Activated T-helper 1 cell treated with anti-CD3 and anti-CD28 coated beads, Interleukin-12 subunit alpha, Interleukin-12 subunit beta, Interleukin-2, Interleukin-4 antibody, amounts not matched to agents 30 ng/mL and 10 ng/mL and 1 ng/mL, durations not matched to agents 14 hours and 24 hours and 36 hours (primary cell): ENCODE measurements around the gene PLAC9. TPM values are rescaled to one million over a fixed set of nuclear protein-coding genes. Genes with fewer than 3 reads are reported as not detected.

Source experiments
- DNase-seq: peaks from one replicate; pipeline ENCODE4 v3.0.0; 2021; ENCODE audit warnings: low spot score
- H3K27ac Mint-ChIP-seq: one replicate; pipeline ENCODE4 v1.8.0; 2021; ENCODE audit warnings: mild to moderate bottlenecking, mixed read lengths
- H3K27me3 Mint-ChIP-seq: one replicate; pipeline ENCODE4 v1.8.0; 2022; ENCODE audit warnings: mild to moderate bottlenecking, moderate library complexity, mixed read lengths; ENCODE audit not compliant: insufficient read depth
- H3K36me3 Mint-ChIP-seq: one replicate; pipeline ENCODE4 v1.8.0; 2021; ENCODE audit warnings: low read depth, mixed read lengths
- H3K4me1 Mint-ChIP-seq: one replicate; pipeline ENCODE4 v1.8.0; 2021; ENCODE audit warnings: low read depth, mixed read lengths
- H3K4me3 Mint-ChIP-seq: one replicate; pipeline ENCODE4 v1.8.0; 2021; ENCODE audit warnings: mild to moderate bottlenecking, moderate library complexity, mixed read lengths
- H3K9me3 Mint-ChIP-seq: one replicate; pipeline ENCODE4 v1.8.0; 2021; ENCODE audit warnings: mixed read lengths
- intact Hi-C: fragments of 100-400 bp; cut with micrococcal nuclease; formaldehyde crosslinking; loops from one replicate; pipeline ENCODE4 v1.15.1; 2024
- total RNA-seq: library from RNA; stranded (reverse); gene quantifications from 2 replicates; pipeline ENCODE4 v1.2.3, GENCODE V29; 2022

Gene PLAC9
- total RNA-seq, 1 donor from 2014 or later, result not detected

DNA sequence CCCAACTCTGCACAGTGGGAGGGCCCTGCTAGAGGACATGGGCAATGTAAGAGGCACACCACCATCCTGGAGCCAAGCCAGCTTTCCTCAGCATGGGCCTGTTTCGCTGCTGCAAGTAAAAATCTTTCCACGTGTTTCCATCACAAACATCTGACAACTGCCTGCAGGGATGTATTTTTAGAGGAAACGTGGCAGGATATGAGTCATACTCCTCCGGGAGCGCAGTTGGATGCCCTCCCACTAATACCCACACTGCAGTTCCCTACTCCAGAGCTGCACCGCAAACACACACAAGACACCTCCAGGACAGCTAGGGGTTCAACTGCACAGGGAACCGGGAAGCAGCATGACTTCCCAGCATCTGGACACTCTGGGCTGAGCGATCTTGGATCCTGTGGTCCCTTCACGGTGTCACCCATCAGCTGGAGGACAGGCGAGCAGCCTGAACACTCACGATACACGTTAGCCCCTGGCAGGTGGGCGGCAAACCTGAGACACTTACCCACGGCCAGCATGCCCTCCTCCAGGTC lies 26.1 kb downstream of the PLAC9 start:
- intact Hi-C loops, result no loop called here
- H3K27ac Mint-ChIP-seq, result peak overlapping the region; percentile 15
- H3K4me3 Mint-ChIP-seq, result no peak overlapping the region
- H3K4me1 Mint-ChIP-seq, result peaks cover 15% of the 10 kb centered on the region
- no peaks in the 10 kb centered on the region for H3K27me3 Mint-ChIP-seq
- H3K36me3 Mint-ChIP-seq, result peaks cover 66% of the 10 kb centered on the region
- no peak for DNase-seq
- no peaks in the 10 kb centered on the region for H3K9me3 Mint-ChIP-seq

DNA sequence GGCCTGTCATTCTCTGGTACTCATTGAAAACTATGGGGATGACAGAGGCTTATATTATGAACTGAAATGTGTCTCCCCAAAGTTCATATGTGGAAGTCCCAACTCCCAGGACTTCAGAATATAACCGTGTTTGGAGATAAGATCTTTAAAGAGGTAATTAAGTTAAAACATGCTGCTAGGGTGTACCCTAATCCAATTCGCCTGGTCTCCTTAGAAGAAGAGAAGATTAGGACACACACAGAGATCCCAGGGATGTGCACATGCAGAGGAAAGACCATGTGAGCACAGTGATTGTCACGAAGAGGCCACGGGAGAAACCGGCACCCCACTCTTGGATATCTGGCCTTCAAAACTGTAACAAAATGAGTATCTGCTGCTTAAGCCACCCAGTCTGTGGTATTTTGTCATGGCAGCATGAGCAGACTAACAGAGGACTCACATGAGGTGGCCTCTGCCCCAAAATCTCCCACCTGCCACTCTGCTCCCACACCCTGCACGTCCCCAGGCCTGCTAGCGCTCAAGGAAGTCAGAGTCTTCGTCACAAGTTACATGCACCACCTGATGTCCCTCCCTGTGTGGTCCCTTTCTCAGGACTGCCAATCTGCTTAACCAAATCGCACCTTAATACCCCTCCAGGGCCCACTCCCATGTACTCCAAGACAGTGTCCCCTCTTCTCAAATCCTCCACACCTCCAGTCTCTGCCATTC lies 26.8 kb downstream of the PLAC9 start:
- Mint-ChIP-seq H3K36me3 (peaks cover 66% of the 10 kb centered on the region), H3K9me3 (no peaks in the 10 kb centered on the region), H3K4me3 (no peak overlapping the region), H3K27me3 (no peaks in the 10 kb centered on the region), H3K27ac (peak overlapping the region; percentile 6), H3K4me1 (peaks cover 15% of the 10 kb centered on the region)
- intact Hi-C loops, result no loop called here
- DNase-seq, result no peak

DNA sequence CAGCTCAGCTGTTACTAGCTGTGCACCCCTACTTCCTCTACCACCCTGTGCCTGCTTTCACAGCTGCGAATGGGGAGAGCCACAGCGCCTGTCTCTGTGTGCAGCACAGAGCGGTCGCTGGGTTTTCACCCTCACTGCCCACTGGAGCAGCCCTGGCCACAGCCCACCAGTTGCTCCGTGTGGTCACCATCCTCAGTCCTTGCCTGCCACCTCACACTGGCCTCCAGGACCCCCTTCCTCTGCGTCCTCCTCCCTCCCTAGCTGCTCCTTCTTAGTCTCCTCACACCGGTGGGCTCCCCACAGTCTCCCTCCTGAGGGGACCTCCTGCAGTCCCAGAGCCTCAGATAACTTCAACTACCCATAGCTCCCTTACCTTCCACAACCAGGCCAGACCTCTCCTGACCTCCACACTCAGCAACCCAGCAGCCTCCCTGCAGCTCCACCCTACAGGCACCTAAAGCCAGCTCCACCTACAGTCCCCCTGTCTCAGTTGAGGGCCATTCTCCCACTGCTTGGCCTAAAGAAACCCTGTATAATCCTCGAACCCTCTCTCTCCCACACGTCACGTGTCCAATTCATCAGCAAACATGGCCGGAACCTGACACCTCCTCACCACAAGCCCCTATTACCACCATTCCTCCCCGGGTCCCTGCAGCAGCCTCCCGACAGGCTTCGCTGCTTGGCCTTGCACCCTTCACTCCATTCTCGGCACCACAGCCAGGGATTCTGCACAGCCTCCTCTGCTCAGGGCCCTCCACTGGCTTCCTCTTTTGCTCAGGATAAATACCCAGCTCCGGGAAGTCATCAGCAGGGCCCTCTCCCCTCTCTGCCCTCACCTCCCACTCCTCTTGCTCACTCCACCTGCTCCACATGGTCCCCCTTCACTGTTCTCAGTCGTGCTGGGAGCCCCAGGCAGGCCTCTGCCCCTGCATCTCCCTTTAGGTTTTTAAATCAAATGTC lies 28.1 kb downstream of the PLAC9 start:
- intact Hi-C loops, result no loop called here
- H3K27ac Mint-ChIP-seq, result peak overlapping the region; percentile 11

DNA sequence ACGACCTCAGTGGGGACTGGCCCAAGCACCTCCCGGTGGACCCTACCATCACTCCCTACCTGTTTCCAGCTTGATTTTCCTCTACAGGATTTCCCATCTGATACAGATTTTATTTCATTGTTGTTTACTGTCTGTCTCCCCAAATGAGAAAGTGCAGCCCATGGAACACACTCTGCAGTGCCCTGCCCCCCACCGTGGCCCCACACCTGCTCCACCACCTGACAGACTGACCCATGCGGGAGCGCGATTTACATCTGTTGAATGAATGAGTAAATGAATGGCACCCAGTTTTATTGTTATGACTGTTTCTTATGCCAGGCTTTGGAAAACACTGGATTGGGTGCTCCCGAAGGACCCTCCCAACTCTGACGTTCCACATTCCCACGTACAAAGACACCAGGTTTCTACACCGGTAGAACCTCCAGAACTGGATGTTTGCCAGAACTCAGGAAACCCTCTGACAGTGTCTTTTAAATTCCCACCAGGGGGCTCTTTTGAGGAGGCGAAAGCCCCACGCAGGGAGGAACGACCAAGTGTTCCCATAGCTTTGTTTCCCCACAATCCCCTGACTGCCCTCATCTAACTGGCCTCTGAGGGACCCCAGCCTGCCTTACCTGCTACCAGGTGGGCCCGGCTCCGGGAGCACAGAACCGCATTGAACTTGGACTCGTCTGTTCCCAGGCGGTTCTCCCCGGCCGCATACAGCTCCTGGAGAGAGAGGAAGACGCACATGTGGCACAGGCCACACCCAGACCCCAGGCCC lies 29.0 kb downstream of the PLAC9 start:
- DNase-seq, result no peak
- H3K9me3 Mint-ChIP-seq, result no peaks in the 10 kb centered on the region
- no peak overlapping the region for H3K27ac Mint-ChIP-seq
- intact Hi-C loops, result no loop called here
- no peak overlapping the region for H3K4me3 Mint-ChIP-seq
- H3K36me3 Mint-ChIP-seq, result peaks cover 58% of the 10 kb centered on the region
- H3K4me1 Mint-ChIP-seq, result peaks cover 25% of the 10 kb centered on the region
- H3K27me3 Mint-ChIP-seq, result no peaks in the 10 kb centered on the region

More for the DNA sequence above, 28.1 kb downstream of the PLAC9 start:
- Mint-ChIP-seq H3K4me1 (peaks cover 16% of the 10 kb centered on the region), H3K9me3 (no peaks in the 10 kb centered on the region), H3K4me3 (no peak overlapping the region), H3K27me3 (no peaks in the 10 kb centered on the region), H3K36me3 (peaks cover 56% of the 10 kb centered on the region)
- no peak for DNase-seq

DNA sequence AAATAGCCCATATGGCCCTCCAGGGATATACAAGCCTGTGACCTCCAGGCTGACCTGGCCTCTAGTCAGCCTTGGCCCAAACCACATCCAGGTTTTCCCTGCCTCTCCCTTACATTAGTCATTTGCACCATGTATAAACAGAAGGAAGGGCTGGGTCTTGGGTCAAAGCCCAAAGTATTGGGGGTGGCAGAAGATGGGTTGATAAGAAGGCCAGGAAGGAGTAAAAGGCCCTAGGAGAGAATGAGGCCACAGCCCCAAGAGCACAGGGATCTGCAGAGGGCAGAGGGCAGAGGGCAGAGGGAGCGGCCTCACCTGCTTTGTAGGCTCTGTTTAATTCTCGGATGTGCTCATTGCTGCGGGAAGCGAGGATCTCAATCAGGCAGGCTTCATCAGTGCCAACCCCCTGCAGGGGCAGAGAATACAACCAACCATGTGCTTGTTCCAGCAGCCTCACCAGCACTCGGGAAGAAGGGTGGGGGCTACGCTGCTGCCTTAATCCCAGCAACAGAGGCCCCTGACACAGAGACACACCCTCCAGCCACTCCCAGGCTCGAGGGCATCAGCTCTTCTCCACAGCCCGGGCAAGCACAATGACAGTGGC lies 31.3 kb downstream of the PLAC9 start:
- DNase-seq, result no peak
- peaks cover 21% of the 10 kb centered on the region for H3K4me1 Mint-ChIP-seq
- H3K9me3 Mint-ChIP-seq, result no peaks in the 10 kb centered on the region
- H3K36me3 Mint-ChIP-seq, result peaks cover 42% of the 10 kb centered on the region
- intact Hi-C loops, result no loop called here
- H3K4me3 Mint-ChIP-seq, result no peak overlapping the region
- H3K27ac Mint-ChIP-seq, result no peak overlapping the region
- H3K27me3 Mint-ChIP-seq, result no peaks in the 10 kb centered on the region

DNA sequence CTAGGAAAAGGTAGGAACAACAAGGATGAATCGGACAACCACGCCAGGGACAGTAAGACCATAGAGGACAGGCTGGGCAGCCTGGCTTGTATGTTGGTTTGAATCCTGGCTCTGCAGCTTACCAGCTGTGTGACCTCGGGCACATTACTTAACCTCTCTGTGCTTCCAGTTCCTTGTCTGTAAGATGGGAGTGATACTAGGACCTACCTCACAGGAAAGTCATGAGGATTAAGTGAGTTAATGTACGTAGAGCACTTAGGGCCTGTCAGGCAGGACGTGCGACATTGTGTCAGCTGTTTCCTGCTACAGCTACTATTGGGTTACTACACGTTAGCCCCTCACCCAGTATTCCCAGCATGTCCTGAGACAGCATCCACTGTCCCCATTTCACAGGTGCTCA lies 32.1 kb downstream of the PLAC9 start:
- peak overlapping the region; percentile 41 for H3K27ac Mint-ChIP-seq
- no peaks in the 10 kb centered on the region for H3K27me3 Mint-ChIP-seq
- no peak overlapping the region for H3K4me3 Mint-ChIP-seq
- DNase-seq, result no peak
- intact Hi-C loops, result no loop called here
- peaks cover 40% of the 10 kb centered on the region for H3K36me3 Mint-ChIP-seq
- no peaks in the 10 kb centered on the region for H3K9me3 Mint-ChIP-seq
- peaks cover 14% of the 10 kb centered on the region for H3K4me1 Mint-ChIP-seq

DNA sequence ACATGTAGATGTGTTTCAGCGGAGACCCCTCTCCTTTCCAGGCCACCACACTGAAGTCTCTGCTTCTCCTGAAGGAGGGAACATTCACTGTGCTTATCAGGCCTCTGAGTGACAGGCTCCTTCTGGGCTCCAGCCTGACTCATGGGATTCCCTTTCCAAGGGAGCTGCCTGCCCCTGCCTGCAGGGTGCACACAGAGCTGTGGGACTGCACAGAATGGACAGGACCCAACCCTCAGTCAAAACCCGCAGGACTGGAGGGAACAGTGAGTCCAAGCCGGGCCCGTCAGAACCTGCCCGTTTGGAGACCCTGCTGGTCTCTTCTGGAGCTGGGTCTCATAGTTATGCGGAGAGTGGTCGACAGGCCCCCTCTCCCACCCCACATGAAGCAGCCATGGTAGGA lies 32.6 kb downstream of the PLAC9 start:
- Mint-ChIP-seq H3K27me3 (no peaks in the 10 kb centered on the region), H3K9me3 (no peaks in the 10 kb centered on the region), H3K4me3 (no peak overlapping the region), H3K36me3 (peaks cover 43% of the 10 kb centered on the region), H3K27ac (no peak overlapping the region), H3K4me1 (peaks cover 18% of the 10 kb centered on the region)
- intact Hi-C loops, result no loop called here
- DNase-seq, result no peak

DNA sequence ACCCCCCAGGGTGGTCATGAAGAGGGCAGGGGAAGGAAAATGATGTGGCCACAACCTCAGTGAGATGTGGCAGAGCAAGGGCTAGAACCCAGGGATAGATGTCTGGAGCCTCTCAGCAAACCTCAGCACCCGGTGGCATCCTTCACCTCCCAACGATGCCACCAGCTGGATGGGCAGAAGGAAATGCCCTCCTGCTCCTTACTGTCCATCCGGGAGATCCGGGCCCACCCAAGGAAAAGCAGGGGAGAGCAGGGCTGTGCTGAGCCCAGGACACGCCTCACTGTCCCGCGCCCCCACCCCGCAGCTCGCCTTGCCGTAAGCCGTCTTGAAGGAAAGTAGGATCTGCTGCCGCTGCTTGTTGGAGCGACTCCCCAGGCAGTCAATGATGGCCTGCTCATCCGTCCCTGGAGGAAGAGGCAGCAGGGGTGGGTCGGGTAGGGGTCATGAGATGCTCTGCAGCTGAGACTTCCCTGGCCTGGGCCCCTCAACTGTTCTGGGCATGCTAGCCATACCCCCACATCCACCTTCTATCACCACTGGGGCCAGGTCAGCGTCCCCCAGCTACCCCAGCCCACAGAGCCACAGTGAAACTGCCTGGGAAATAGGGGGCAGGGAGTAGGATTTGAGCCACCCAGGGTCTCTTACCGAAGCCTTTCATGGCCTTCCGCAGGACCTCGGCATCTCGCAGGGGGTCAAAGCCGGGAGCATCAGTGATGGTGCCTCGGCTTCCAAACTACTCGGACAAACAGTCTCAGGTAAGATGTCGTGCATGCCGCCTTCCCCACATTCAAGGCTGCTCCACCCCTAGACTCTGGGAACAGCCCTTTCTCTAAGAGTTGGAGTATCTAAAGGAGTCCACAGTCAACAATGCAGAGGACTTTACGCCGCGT lies 34.3 kb downstream of the PLAC9 start:
- Mint-ChIP-seq H3K27me3 (no peaks in the 10 kb centered on the region), H3K9me3 (no peaks in the 10 kb centered on the region), H3K36me3 (peaks cover 31% of the 10 kb centered on the region), H3K4me3 (no peak overlapping the region), H3K4me1 (peaks cover 14% of the 10 kb centered on the region), H3K27ac (peak overlapping the region; percentile 37)
- intact Hi-C loops, result no loop called here
- DNase-seq, result no peak

DNA sequence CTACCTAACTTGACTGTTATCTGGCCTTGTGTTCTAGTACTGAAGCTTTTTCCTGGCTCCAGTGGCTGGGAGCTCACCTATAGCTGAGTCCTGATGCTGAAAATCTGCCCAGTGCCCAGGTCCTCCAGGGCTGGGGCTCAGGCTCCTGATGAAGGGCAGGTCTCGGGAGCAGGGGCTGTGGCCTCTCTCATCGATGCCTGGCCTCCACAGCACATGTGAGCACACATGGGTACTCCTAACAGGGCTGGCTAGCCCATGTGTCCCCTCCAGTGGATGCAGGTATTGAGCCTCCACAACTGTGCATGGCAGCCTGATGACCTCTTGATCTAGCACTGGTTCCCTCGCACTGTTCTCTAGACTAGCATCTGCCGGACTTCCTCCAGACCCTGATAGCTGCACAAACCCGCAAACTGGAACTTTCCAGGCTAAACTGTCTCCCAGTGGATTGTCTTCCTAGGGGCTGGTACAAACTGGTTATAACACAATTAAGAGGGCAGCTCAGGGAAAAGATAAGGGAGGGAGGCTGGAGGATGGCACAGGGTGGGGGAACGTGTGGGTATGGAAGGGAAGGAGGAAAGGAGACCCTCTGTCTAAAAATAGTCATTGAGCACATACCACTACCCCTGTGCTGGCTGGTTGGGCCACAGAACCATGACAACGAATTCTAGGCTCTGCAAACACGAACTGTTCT lies 35.1 kb downstream of the PLAC9 start:
- H3K27me3 Mint-ChIP-seq, result no peaks in the 10 kb centered on the region
- intact Hi-C loops, result loop anchor here (2.0 kb wide), 1 partner anchor 55 kb away; no protein-coding TSS in a partner anchor
- peaks cover 31% of the 10 kb centered on the region for H3K36me3 Mint-ChIP-seq
- no peak for DNase-seq
- no peaks in the 10 kb centered on the region for H3K9me3 Mint-ChIP-seq
- H3K4me1 Mint-ChIP-seq, result peaks cover 14% of the 10 kb centered on the region
- H3K4me3 Mint-ChIP-seq, result no peak overlapping the region
- H3K27ac Mint-ChIP-seq, result no peak overlapping the region

DNA sequence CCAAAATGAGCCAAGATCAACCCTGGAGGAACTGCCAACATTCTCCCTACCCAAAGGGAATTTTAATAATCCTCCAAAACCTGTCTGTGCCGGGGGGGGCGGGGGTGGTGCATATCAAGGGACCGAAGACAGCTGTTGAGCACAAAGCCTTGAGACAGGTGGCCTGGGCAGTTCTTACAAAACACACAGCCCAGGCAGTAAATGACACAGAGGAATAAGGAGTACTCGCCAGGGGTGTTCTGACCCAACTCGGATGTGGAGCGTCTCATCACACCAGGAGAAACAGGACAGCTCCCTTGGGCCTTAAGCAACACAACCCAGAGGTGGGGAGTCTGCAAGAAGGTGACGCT lies 35.6 kb downstream of the PLAC9 start:
- Mint-ChIP-seq H3K4me3 (no peak overlapping the region), H3K27me3 (no peaks in the 10 kb centered on the region), H3K36me3 (peaks cover 27% of the 10 kb centered on the region), H3K9me3 (no peaks in the 10 kb centered on the region), H3K4me1 (peaks cover 14% of the 10 kb centered on the region), H3K27ac (no peak overlapping the region)
- intact Hi-C loops, result loop anchor here (2.0 kb wide), 1 partner anchor 55 kb away; no protein-coding TSS in a partner anchor
- no peak for DNase-seq

DNA sequence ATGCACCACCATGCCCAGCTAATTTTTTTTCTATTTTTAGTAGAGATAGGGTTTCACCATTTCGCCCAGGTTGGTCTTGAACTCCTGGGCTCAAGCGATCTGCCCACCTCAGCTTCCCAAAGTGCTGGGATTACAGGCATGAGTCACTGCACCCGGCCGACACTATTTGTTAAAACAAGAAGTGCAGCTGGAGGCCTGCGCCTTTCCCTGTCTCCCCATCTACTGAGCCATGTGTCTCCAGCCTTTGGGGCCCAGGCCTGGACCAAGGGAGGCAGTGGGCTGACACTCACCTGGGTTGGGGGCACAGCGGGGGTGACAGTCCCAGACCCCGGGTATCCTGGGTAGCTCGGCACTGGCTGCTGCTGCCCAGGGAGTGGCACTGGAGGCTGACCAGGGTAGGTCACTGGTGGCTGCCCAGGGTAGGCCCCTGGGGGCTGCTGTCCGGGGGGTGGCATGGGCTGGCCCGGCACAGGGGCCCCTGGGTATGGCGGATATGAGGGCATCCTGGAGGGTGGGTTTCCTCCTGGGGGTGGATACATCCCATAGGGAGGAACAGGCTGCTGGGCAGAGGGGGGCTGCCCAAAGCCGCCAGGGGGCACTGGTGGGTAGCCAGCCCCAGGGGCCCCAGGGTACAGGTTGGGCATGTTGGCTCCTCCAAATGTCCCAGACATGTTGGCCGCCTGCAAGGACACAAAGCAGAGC lies 36.3 kb downstream of the PLAC9 start:
- intact Hi-C loops, result loop anchor here (2.0 kb wide), 1 partner anchor 54 kb away; no protein-coding TSS in a partner anchor
- H3K9me3 Mint-ChIP-seq, result no peaks in the 10 kb centered on the region
- H3K4me1 Mint-ChIP-seq, result peaks cover 14% of the 10 kb centered on the region
- H3K27ac Mint-ChIP-seq, result no peak overlapping the region
- no peak overlapping the region for H3K4me3 Mint-ChIP-seq
- no peaks in the 10 kb centered on the region for H3K27me3 Mint-ChIP-seq
- no peak for DNase-seq
- peaks cover 23% of the 10 kb centered on the region for H3K36me3 Mint-ChIP-seq
